ENCODE measurements around the gene LRRC14B.
"Not testable (repeated sequence)": the region's sequence is repeated elsewhere in the genome, so short reads cannot be mapped to it uniquely, and the experiment has no call there.

The LRRC14B gene

DNA sequence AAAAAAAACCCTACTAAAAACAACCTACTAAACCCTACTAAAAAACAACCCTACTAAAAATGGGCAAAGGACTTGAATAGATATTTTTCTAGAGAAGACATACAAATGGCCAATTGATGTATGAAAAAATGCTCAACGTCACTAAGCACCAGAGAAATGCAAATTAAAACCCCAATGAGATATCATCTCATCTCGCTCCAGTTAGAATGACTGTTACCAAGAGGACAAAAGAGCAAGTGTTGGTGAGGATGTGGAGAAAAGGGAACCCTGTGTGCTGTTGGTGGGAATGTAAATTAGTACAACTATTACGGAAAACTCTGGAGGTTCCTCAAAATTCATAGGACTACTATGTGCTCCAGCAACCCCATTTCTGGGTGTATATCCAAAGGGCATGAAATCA lies 37.6 kb downstream of the LRRC14B start:
- no peak for TF ChIP-seq EZH2phosphoT487 (IDR thresholded peaks at IDR 0.05; ENCODE audit: borderline replicate concordance, low read length)
- TF ChIP-seq, protein P1, sequence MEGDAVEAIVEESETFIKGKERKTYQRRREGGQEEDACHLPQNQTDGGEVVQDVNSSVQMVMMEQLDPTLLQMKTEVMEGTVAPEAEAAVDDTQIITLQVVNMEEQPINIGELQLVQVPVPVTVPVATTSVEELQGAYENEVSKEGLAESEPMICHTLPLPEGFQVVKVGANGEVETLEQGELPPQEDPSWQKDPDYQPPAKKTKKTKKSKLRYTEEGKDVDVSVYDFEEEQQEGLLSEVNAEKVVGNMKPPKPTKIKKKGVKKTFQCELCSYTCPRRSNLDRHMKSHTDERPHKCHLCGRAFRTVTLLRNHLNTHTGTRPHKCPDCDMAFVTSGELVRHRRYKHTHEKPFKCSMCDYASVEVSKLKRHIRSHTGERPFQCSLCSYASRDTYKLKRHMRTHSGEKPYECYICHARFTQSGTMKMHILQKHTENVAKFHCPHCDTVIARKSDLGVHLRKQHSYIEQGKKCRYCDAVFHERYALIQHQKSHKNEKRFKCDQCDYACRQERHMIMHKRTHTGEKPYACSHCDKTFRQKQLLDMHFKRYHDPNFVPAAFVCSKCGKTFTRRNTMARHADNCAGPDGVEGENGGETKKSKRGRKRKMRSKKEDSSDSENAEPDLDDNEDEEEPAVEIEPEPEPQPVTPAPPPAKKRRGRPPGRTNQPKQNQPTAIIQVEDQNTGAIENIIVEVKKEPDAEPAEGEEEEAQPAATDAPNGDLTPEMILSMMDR (IDR thresholded peaks at IDR 0.05; ENCODE audit: low read depth, low read length, poor library complexity, severe bottlenecking): no peak
- H3K36me3 ChIP-seq (ENCODE audit: control insufficient read depth, low read length): peaks cover 88% of the 10 kb centered on the region
- H3K27ac ChIP-seq (ENCODE audit: low read depth, low read length): no peak overlapping the region
- H3F3A ChIP-seq (ENCODE audit: control insufficient read depth, insufficient read depth): no peaks in the 10 kb centered on the region
- H3K27me3 ChIP-seq (ENCODE audit: control insufficient read depth, low read length): no peaks in the 10 kb centered on the region
- H3K4me1 ChIP-seq (ENCODE audit: control insufficient read depth, low read length): no peaks in the 10 kb centered on the region
- H3K9me3 ChIP-seq (ENCODE audit: control insufficient read depth, insufficient read depth, low read length): no peaks in the 10 kb centered on the region
- peaks cover 12% of the 10 kb centered on the region for H3K79me2 ChIP-seq (ENCODE audit: control insufficient read depth, low read length)
- no peaks in the 10 kb centered on the region for H3K9me2 ChIP-seq (replicated peaks; ENCODE audit: control insufficient read depth, low read length)
- H4K20me1 ChIP-seq (ENCODE audit: control insufficient read depth, insufficient read depth, low read depth, low read length): peaks cover 7% of the 10 kb centered on the region; the same call in 1 of the 2 replicates
- H3K4me3 ChIP-seq (ENCODE audit: low read length): no peak overlapping the region
- no peak overlapping the region for H3K4me2 ChIP-seq (ENCODE audit: low read length)

DNA sequence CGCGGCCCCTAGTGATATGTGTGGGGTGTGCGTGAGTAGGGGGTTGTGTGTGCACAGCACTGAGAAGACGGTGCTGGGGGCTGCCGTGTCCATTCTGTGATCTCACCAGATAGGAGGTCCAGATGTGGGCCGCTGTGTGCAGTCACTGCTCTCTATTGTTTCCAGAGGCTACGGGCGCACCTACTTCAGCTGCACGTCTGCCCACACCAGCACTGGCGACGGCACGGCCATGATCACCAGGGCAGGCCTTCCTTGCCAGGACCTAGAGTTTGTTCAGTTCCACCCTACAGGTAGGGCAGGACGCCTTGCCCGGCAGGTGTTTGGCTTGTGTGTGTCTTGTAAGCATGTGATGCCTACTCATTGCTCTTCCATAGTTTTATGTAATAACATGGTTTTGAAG lies 39.4 kb downstream of the LRRC14B start:
- no peaks in the 10 kb centered on the region; the same call in 1 of the 2 replicates for H3K79me2 ChIP-seq (ENCODE audit: control insufficient read depth, low read length)
- H3K27ac ChIP-seq (ENCODE audit: low read depth, low read length): no peak overlapping the region
- H3K4me1 ChIP-seq (ENCODE audit: control insufficient read depth, low read length): no peaks in the 10 kb centered on the region
- H3K27me3 ChIP-seq (ENCODE audit: control insufficient read depth, low read length): no peaks in the 10 kb centered on the region
- no peaks in the 10 kb centered on the region for H3F3A ChIP-seq (ENCODE audit: control insufficient read depth, insufficient read depth)
- H3K36me3 ChIP-seq (ENCODE audit: control insufficient read depth, low read length): peaks cover 84% of the 10 kb centered on the region
- H4K20me1 ChIP-seq (ENCODE audit: control insufficient read depth, insufficient read depth, low read depth, low read length): peaks cover 7% of the 10 kb centered on the region; the same call in 1 of the 2 replicates
- H3K4me2 ChIP-seq (ENCODE audit: low read length): no peak overlapping the region
- no peaks in the 10 kb centered on the region for H3K9me2 ChIP-seq (replicated peaks; ENCODE audit: control insufficient read depth, low read length)
- no peaks in the 10 kb centered on the region for H3K9me3 ChIP-seq (ENCODE audit: control insufficient read depth, insufficient read depth, low read length)
- no peak for TF ChIP-seq EZH2phosphoT487 (IDR thresholded peaks at IDR 0.05; ENCODE audit: borderline replicate concordance, low read length)
- TF ChIP-seq, protein P1 (IDR thresholded peaks at IDR 0.05; ENCODE audit: low read depth, low read length, poor library complexity, severe bottlenecking): no peak
- no peak overlapping the region for H3K4me3 ChIP-seq (ENCODE audit: low read length)

DNA sequence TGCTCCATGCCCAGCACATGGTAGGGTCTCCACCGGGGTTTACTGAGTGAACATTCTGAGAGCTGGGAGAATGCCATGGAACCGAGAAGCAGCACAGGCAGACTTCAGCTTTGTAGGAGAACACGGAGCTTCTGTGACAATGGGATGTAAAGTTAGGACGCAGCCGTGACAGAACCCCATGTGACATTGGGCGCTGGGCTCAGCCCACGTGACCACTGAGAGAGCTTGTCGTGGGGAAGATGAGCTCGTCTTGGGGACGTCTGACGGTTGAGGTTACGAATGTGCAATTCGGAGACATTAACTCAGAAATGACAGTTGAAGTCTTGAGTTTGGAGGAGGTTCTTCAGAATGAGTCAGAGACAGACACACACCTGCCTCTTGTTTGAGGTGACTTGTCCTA lies 40.4 kb downstream of the LRRC14B start:
- Histone ChIP-seq H3K9me3 (ENCODE audit: control insufficient read depth, insufficient read depth, low read length) (no peaks in the 10 kb centered on the region), H3K79me2 (ENCODE audit: control insufficient read depth, low read length) (no peaks in the 10 kb centered on the region; the same call in 1 of the 2 replicates), H4K20me1 (ENCODE audit: control insufficient read depth, insufficient read depth, low read depth, low read length) (peaks cover 7% of the 10 kb centered on the region; the same call in 1 of the 2 replicates), H3K27ac (ENCODE audit: low read depth, low read length) (no peak overlapping the region), H3K4me2 (ENCODE audit: low read length) (no peak overlapping the region), H3K27me3 (ENCODE audit: control insufficient read depth, low read length) (no peaks in the 10 kb centered on the region), H3K9me2 (replicated peaks; ENCODE audit: control insufficient read depth, low read length) (no peaks in the 10 kb centered on the region), H3K4me3 (ENCODE audit: low read length) (no peak overlapping the region), H3F3A (ENCODE audit: control insufficient read depth, insufficient read depth) (no peaks in the 10 kb centered on the region), H3K4me1 (ENCODE audit: control insufficient read depth, low read length) (no peaks in the 10 kb centered on the region), H3K36me3 (ENCODE audit: control insufficient read depth, low read length) (peaks cover 83% of the 10 kb centered on the region)
- no peak for TF ChIP-seq EZH2phosphoT487 (IDR thresholded peaks at IDR 0.05; ENCODE audit: borderline replicate concordance, low read length)
- TF ChIP-seq, protein P1 (IDR thresholded peaks at IDR 0.05; ENCODE audit: low read depth, low read length, poor library complexity, severe bottlenecking): no peak

DNA sequence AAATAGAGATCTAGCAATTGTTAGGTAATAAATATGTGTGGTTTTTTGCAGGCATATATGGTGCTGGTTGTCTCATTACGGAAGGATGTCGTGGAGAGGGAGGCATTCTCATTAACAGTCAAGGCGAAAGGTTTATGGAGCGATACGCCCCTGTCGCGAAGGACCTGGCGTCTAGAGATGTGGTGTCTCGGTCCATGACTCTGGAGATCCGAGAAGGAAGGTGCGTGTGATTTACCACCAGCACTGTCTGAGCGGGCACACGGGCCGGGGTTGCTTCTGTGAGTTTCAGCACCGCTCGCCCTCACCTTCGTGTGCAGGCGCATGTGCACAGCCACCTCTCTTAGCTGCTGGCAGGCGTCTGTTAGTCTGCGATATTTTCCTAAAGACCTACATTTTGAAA lies 42.1 kb downstream of the LRRC14B start:
- H3K79me2 ChIP-seq (ENCODE audit: control insufficient read depth, low read length); H3K4me1 ChIP-seq (ENCODE audit: control insufficient read depth, low read length); H3K9me3 ChIP-seq (ENCODE audit: control insufficient read depth, insufficient read depth, low read length); H3K4me3 ChIP-seq (ENCODE audit: low read length); H3K27ac ChIP-seq (ENCODE audit: low read depth, low read length); H3F3A ChIP-seq (ENCODE audit: control insufficient read depth, insufficient read depth); H3K27me3 ChIP-seq (ENCODE audit: control insufficient read depth, low read length); H3K9me2 ChIP-seq (replicated peaks; ENCODE audit: control insufficient read depth, low read length); H4K20me1 ChIP-seq (ENCODE audit: control insufficient read depth, insufficient read depth, low read depth, low read length); H3K4me2 ChIP-seq (ENCODE audit: low read length): not testable (repeated sequence)
- H3K36me3 ChIP-seq (ENCODE audit: control insufficient read depth, low read length): peaks cover 80% of the 10 kb centered on the region

Data from DOHH2 (cell line).